Upper lobe of left lung (tissue), 6 donors: Measurements from ENCODE around the gene TMEM132D. TPM values are rescaled to one million over a fixed set of nuclear protein-coding genes. Genes with fewer than 3 reads are reported as not detected.

ENCODE experiments used
- ATAC-seq, 2 donors: fragments of 200-7000 bp; cut with Tn5 transposase; one replicate each; pipeline ENCODE4 v1.9.1; 2022; ENCODE audit warnings: mild to moderate bottlenecking in 2 of 2, moderate library complexity in 2 of 2; ENCODE audit not compliant: low FRiP score in 2 of 2
- DNase-seq, 2 donors: peaks; one replicate each; pipeline ENCODE4 v3.0.0-alpha.2; 2019 to 2020
- H3K27ac ChIP-seq, 4 donors: fragments of 200-600 bp; sonication (generic); one replicate each; pipeline ENCODE4 v1.5.1; 2016 to 2019
- H3K27me3 ChIP-seq, 4 donors: fragments of 200-600 bp; sonication (generic); one replicate each; pipeline ENCODE4 v1.5.1; 2017 to 2019
- H3K36me3 ChIP-seq, 4 donors: fragments of 200-600 bp; sonication (generic); one replicate each; pipeline ENCODE4 v1.5.1; 2016 to 2019
- H3K4me1 ChIP-seq, 4 donors: fragments of 200-600 bp; sonication (generic); one replicate each; pipeline ENCODE4 v1.5.1; 2018 to 2019
- H3K4me3 ChIP-seq, 4 donors: fragments of 200-600 bp; sonication (generic); one replicate each; pipeline ENCODE4 v1.5.1; 2017 to 2019; ENCODE audit warnings: mild to moderate bottlenecking in 2 of 4, moderate library complexity in 1 of 4
- H3K9me3 ChIP-seq, 4 donors: fragments of 200-600 bp; sonication (generic); one replicate each; pipeline ENCODE4 v1.5.1; 2018 to 2019
- CTCF ChIP-seq, 6 experiments: fragments of 450-650 bp in 4 of 6; fragments of 200-600 bp in 2 of 6; sonication (generic) in 2 of 6; IDR thresholded peaks; one replicate each; pipeline ENCODE4 v1.5.1; 2016 to 2019; ENCODE audit warnings: antibody characterized with exemption in 6 of 6
- EP300 ChIP-seq, 4 donors: sonication (generic); formaldehyde crosslinking; IDR thresholded peaks; one replicate each; pipeline ENCODE4 v1.5.1; 2017; ENCODE audit warnings: antibody characterized with exemption in 4 of 4, control low read depth in 2 of 4
- POLR2A ChIP-seq, 4 donors: fragments of 450-650 bp; IDR thresholded peaks; one replicate each; pipeline ENCODE4 v1.5.1; 2016 to 2017; ENCODE audit warnings: antibody characterized with exemption in 4 of 4, mild to moderate bottlenecking in 2 of 4
- POLR2AphosphoS5 ChIP-seq, 2 donors: sonication (generic); formaldehyde crosslinking; IDR thresholded peaks; one replicate each; pipeline ENCODE4 v1.5.1; 2017; ENCODE audit warnings: antibody characterized with exemption in 2 of 2
- WGBS, 2 donors: methylation state at CpG; one replicate each; pipeline ENCODE4 v1.1.5; 2017 to 2018; 5-methylcytosine and 5-hydroxymethylcytosine counted together
- total RNA-seq, 6 donors: library from RNA; depleted of rRNA in 4 of 6; stranded (reverse); fragments of >200 nt in 4 of 6; gene quantifications; one replicate each; pipeline versions ENCODE4 v1.1.0 to v1.2.1, GENCODE V29; 2016 to 2021
- donor health status: DM: no; HTN: no; CAD: no; lungs with moderate emphysema.
- donor health status: DM: no; HTN: yes; CAD: no; lungs with severe emphysema.

The TMEM132D gene
- total RNA-seq, 6 donors from 2014 or later, result 0.30 to 1.0 (median 0.79) TPM; not detected in 1

- WGBS, 2 donors, result 85 to 86% methylated on average over 5 of the region's 5 CpGs
- TF ChIP-seq EP300 (IDR thresholded peaks at IDR 0.05), result no peak
- TF ChIP-seq POLR2A (IDR thresholded peaks at IDR 0.05), result no peak
- no peak for TF ChIP-seq POLR2AphosphoS5 (IDR thresholded peaks at IDR 0.05)
- no peak for TF ChIP-seq CTCF (IDR thresholded peaks at IDR 0.05)
- no peaks in the 10 kb centered on the region for H3K4me1 ChIP-seq
These were observed 141.4 kb downstream of the TMEM132D start for GRCh38 chr12:129762436-129762835.

GRCh38 chr12:129753586-129753985 lies 150.2 kb downstream of the TMEM132D start:
- Histone ChIP-seq H3K4me1 (no peaks in the 10 kb centered on the region), H3K36me3 (no peaks in the 10 kb centered on the region), H3K27me3 (no peaks in the 10 kb centered on the region), H3K4me3 (no peak overlapping the region), H3K27ac (no peak overlapping the region), H3K9me3 (no peaks in the 10 kb centered on the region)
- ATAC-seq, result no peak
- TF ChIP-seq POLR2AphosphoS5 (IDR thresholded peaks at IDR 0.05) (no peak), CTCF (IDR thresholded peaks at IDR 0.05) (no peak), POLR2A (IDR thresholded peaks at IDR 0.05) (no peak), EP300 (IDR thresholded peaks at IDR 0.05) (no peak)
- no peak for DNase-seq
- 78 to 79% methylated on average over 6 of the region's 6 CpGs for WGBS, 2 donors

More at GRCh38 chr12:129762436-129762835, 141.4 kb downstream of the TMEM132D start:
- Histone ChIP-seq H3K27me3 (no peaks in the 10 kb centered on the region), H3K4me3 (no peak overlapping the region), H3K27ac (no peak overlapping the region), H3K9me3 (peaks cover 0 to 8% (median 3%) of the 10 kb centered on the region in 4 donors), H3K36me3 (no peaks in the 10 kb centered on the region)
- ATAC-seq (no peak), DNase-seq (no peak)

GRCh38 chr12:129750421-129750820 lies 153.4 kb downstream of the TMEM132D start:
- no peak for DNase-seq
- Histone ChIP-seq H3K4me3 (no peak overlapping the region), H3K36me3 (no peaks in the 10 kb centered on the region), H3K27me3 (no peaks in the 10 kb centered on the region), H3K27ac (no peak overlapping the region), H3K4me1 (no peaks in the 10 kb centered on the region), H3K9me3 (no peaks in the 10 kb centered on the region)
- no peak for ATAC-seq
- WGBS, 2 donors, result 78 to 92% methylated on average over 3 of the region's 3 CpGs
- no peak for TF ChIP-seq POLR2AphosphoS5 (IDR thresholded peaks at IDR 0.05)
- TF ChIP-seq POLR2A (IDR thresholded peaks at IDR 0.05), result no peak
- TF ChIP-seq CTCF (IDR thresholded peaks at IDR 0.05), result no peak
- no peak for TF ChIP-seq EP300 (IDR thresholded peaks at IDR 0.05)

GRCh38 chr12:129746318-129746717 lies 157.5 kb downstream of the TMEM132D start:
- ATAC-seq (no peak), DNase-seq (no peak)
- no peaks in the 10 kb centered on the region for H3K9me3 ChIP-seq
- no peaks in the 10 kb centered on the region for H3K27me3 ChIP-seq
- WGBS, 2 donors, result 72 to 78% methylated on average over 4 of the region's 4 CpGs
- no peak for TF ChIP-seq EP300 (IDR thresholded peaks at IDR 0.05)
- TF ChIP-seq CTCF (IDR thresholded peaks at IDR 0.05), result no peak
- no peak for TF ChIP-seq POLR2A (IDR thresholded peaks at IDR 0.05)
- TF ChIP-seq POLR2AphosphoS5 (IDR thresholded peaks at IDR 0.05), result no peak
- no peak overlapping the region for H3K27ac ChIP-seq
- H3K36me3 ChIP-seq, result no peaks in the 10 kb centered on the region
- no peak overlapping the region for H3K4me3 ChIP-seq
- H3K4me1 ChIP-seq, result no peaks in the 10 kb centered on the region

- H3K27me3 ChIP-seq, result no peaks in the 10 kb centered on the region
- H3K4me1 ChIP-seq, result no peaks in the 10 kb centered on the region
- H3K9me3 ChIP-seq, result peaks cover 0 to 4% (median 0%) of the 10 kb centered on the region in 4 donors
- no peaks in the 10 kb centered on the region for H3K36me3 ChIP-seq
- no peak for ATAC-seq
- 86 to 89% methylated on average over 2 of the region's 2 CpGs for WGBS, 2 donors
- no peak for DNase-seq
- H3K4me3 ChIP-seq, result no peak overlapping the region
- TF ChIP-seq POLR2AphosphoS5 (IDR thresholded peaks at IDR 0.05) (no peak), CTCF (IDR thresholded peaks at IDR 0.05) (no peak), POLR2A (IDR thresholded peaks at IDR 0.05) (no peak), EP300 (IDR thresholded peaks at IDR 0.05) (no peak)
- H3K27ac ChIP-seq, result no peak overlapping the region
These were observed 174.7 kb downstream of the TMEM132D start for GRCh38 chr12:129729170-129729569.
